Measurements from ENCODE around the gene RNF223. TPM values are rescaled to one million over a fixed set of nuclear protein-coding genes. Genes with fewer than 3 reads are reported as not detected.

Gene RNF223
- total RNA-seq, 1 experiment from 2014 or later: not detected

DNA sequence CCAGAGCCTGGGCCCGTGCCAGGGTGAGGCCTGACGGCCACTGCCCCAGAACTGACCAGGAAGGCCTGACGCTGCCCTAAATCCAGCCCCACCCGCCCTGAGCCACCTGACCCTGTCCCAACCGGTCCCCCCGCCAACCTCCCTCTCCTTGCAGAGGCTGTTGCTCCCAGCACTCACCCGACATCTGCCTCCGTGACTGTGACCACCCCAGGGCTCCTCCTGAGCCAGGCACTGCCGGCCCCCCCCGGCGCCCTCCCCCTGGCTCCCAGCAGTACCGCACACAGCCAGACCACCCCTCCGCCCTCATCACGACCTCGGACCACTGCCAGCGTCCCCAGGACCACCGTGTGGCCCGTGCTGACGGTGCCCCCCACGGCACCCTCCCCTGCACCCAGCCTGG, 27.9 kb downstream of the RNF223 start:
- H3K4me3 ChIP-seq (ENCODE audit: insufficient read depth, low read depth, low read length): no peak overlapping the region
- DNase-seq: no peak
- peaks cover 9% of the 10 kb centered on the region for H3K36me3 ChIP-seq (replicated peaks; ENCODE audit: control insufficient read depth, insufficient read depth, low read length)
- H3K27me3 ChIP-seq (ENCODE audit: control insufficient read depth, insufficient read depth, low read length): no peaks in the 10 kb centered on the region

GRCh38 chr1:1045129-1045528, 29.0 kb downstream of the RNF223 start:
- Histone ChIP-seq H3K36me3 (replicated peaks; ENCODE audit: control insufficient read depth, insufficient read depth, low read length) (peaks cover 9% of the 10 kb centered on the region), H3K4me3 (ENCODE audit: insufficient read depth, low read depth, low read length) (no peak overlapping the region), H3K27me3 (ENCODE audit: control insufficient read depth, insufficient read depth, low read length) (peaks cover 5% of the 10 kb centered on the region)
- DNase-seq: no peak

GRCh38 chr1:1044455-1045078, 29.5 kb downstream of the RNF223 start:
- Histone ChIP-seq H3K4me3 (ENCODE audit: insufficient read depth, low read depth, low read length) (no peak overlapping the region), H3K27me3 (ENCODE audit: control insufficient read depth, insufficient read depth, low read length) (peaks cover 10% of the 10 kb centered on the region), H3K36me3 (replicated peaks; ENCODE audit: control insufficient read depth, insufficient read depth, low read length) (peaks cover 9% of the 10 kb centered on the region)
- no peak for DNase-seq

GRCh38 chr1:1043921-1044320, 30.2 kb downstream of the RNF223 start:
- DNase-seq: no peak
- Histone ChIP-seq H3K4me3 (ENCODE audit: insufficient read depth, low read depth, low read length) (no peak overlapping the region), H3K36me3 (replicated peaks; ENCODE audit: control insufficient read depth, insufficient read depth, low read length) (peaks cover 9% of the 10 kb centered on the region), H3K27me3 (ENCODE audit: control insufficient read depth, insufficient read depth, low read length) (peaks cover 15% of the 10 kb centered on the region)

GRCh38 chr1:1043411-1043810, 30.7 kb downstream of the RNF223 start:
- DNase-seq: no peak
- H3K36me3 ChIP-seq (replicated peaks; ENCODE audit: control insufficient read depth, insufficient read depth, low read length): peaks cover 9% of the 10 kb centered on the region
- H3K4me3 ChIP-seq (ENCODE audit: insufficient read depth, low read depth, low read length): no peak overlapping the region
- H3K27me3 ChIP-seq (ENCODE audit: control insufficient read depth, insufficient read depth, low read length): peaks cover 20% of the 10 kb centered on the region

- H3K27me3 ChIP-seq (ENCODE audit: control insufficient read depth, insufficient read depth, low read length): peaks cover 26% of the 10 kb centered on the region
- DNase-seq: no peak
- no peak overlapping the region for H3K4me3 ChIP-seq (ENCODE audit: insufficient read depth, low read depth, low read length)
- peaks cover 9% of the 10 kb centered on the region for H3K36me3 ChIP-seq (replicated peaks; ENCODE audit: control insufficient read depth, insufficient read depth, low read length)
These were observed 31.3 kb downstream of the RNF223 start for GRCh38 chr1:1042835-1043234.

GRCh38 chr1:1041873-1042272, 32.2 kb downstream of the RNF223 start:
- peaks cover 27% of the 10 kb centered on the region for H3K27me3 ChIP-seq (ENCODE audit: control insufficient read depth, insufficient read depth, low read length)
- DNase-seq: no peak
- H3K4me3 ChIP-seq (ENCODE audit: insufficient read depth, low read depth, low read length): no peak overlapping the region
- peaks cover 9% of the 10 kb centered on the region for H3K36me3 ChIP-seq (replicated peaks; ENCODE audit: control insufficient read depth, insufficient read depth, low read length)

DNA sequence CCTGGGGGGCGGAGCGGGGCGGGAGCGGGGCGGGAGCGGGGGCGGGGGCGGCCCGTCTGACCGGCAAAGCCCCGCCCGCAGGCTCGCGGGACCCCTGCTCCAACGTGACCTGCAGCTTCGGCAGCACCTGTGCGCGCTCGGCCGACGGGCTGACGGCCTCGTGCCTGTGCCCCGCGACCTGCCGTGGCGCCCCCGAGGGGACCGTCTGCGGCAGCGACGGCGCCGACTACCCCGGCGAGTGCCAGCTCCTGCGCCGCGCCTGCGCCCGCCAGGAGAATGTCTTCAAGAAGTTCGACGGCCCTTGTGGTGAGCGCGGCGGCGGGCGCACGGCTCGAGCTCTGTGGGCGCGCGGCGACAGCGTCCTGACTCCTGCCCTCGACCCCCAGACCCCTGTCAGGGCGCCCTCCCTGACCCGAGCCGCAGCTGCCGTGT, 33.0 kb downstream of the RNF223 start:
- DNase-seq: peak; percentile 98
- H3K36me3 ChIP-seq (replicated peaks; ENCODE audit: control insufficient read depth, insufficient read depth, low read length): peaks cover 8% of the 10 kb centered on the region
- H3K27me3 ChIP-seq (ENCODE audit: control insufficient read depth, insufficient read depth, low read length): peaks cover 28% of the 10 kb centered on the region
- peak overlapping the region; percentile 34 for H3K4me3 ChIP-seq (ENCODE audit: insufficient read depth, low read depth, low read length)

- Histone ChIP-seq H3K36me3 (replicated peaks; ENCODE audit: control insufficient read depth, insufficient read depth, low read length) (peaks cover 4% of the 10 kb centered on the region), H3K27me3 (ENCODE audit: control insufficient read depth, insufficient read depth, low read length) (peaks cover 28% of the 10 kb centered on the region), H3K4me3 (ENCODE audit: insufficient read depth, low read depth, low read length) (peak overlapping the region; percentile 37)
- DNase-seq: peak; percentile 100
These were observed 33.8 kb downstream of the RNF223 start for GRCh38 chr1:1040004-1040991.

DNA sequence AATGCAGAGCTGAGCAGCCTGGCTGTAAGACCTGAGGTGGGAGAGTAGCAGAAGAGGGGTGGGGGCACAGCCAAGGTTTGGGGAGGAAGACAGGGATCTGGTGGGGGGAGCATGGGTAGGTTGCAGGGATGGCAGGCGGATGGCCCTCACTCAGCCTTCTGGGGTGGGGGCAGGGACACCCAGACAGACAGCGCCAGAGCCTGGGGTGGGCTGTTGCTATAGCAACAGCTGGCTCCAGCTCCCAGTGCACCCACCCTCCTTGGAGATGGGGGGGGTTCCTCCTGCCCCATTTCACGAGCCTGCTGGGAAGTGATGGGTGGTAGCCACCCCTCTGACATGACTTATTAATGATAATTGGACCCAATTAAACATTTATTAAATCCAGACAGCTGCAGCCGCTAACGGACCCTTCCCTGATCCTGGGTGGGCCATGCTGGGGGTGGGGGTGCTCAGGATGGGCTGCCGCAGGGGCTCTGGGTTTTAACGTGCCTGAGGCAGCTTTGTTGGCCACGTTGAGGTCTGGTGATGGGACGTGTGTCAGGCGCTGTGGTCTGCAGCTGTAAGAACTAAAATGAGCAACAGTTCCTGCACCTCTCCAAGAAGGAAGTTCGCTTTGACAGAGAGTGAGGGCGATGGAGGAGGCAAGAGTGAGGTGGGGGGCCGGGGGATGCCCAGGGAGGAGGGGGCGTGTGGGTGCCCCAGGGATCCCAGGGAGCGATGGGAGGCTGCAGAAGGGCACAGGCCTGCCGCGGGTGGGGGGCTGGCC, 34.8 kb downstream of the RNF223 start:
- Histone ChIP-seq H3K4me3 (ENCODE audit: insufficient read depth, low read depth, low read length) (no peak overlapping the region), H3K36me3 (replicated peaks; ENCODE audit: control insufficient read depth, insufficient read depth, low read length) (no peaks in the 10 kb centered on the region; the same call in none of the 2 replicates), H3K27me3 (ENCODE audit: control insufficient read depth, insufficient read depth, low read length) (peaks cover 32% of the 10 kb centered on the region)
- no peak for DNase-seq

GRCh38 chr1:1038694-1039093, 35.4 kb downstream of the RNF223 start:
- H3K36me3 ChIP-seq (replicated peaks; ENCODE audit: control insufficient read depth, insufficient read depth, low read length): no peaks in the 10 kb centered on the region; the same call in none of the 2 replicates
- peaks cover 37% of the 10 kb centered on the region for H3K27me3 ChIP-seq (ENCODE audit: control insufficient read depth, insufficient read depth, low read length)
- H3K4me3 ChIP-seq (ENCODE audit: insufficient read depth, low read depth, low read length): no peak overlapping the region
- DNase-seq: no peak

DNA sequence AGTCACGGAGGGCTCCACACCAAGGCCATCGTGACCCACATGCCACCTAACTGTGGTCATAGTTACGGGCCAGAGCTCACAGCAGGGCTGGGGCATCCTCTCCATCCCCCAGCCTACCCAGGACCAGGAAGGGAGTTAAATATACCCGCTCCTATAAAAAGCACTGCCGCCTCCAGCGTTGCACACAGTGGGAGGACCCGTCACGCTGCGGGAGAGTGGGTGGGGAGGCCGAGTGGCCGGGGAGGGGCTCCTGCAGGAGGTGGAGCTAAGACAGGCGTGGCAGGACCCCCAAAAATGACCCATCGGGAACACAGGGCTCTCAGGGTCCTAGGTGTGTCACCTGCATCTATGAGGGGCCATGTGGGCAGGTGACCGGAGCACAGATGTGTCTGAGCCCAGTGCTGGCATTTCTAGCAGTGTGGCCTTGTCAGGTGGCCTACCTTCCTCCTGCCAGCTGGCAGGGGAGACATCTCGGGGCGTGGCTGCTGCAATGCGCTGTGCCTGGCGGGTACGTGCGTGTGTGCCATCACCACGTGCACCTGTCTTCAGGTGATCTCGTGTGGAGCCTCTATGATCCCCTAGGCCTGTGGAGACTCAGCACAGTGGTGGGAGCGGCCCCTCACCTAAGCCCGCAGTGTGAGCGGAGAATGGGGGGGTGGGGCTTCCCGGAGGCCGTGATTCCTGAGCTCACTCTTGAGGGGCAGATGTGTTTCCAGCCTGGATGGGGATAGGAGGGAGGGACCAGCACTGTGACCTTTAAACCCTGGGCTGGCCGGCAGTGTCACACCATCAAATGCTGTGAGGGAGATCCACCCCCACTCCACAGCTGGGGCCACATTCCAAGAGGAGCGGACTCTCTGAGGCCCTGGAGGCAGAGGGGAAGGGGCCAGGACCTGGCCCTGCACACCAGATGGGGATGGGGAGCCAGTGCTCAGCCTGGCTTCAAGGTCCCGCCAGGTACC, 36.5 kb downstream of the RNF223 start:
- Histone ChIP-seq H3K36me3 (replicated peaks; ENCODE audit: control insufficient read depth, insufficient read depth, low read length) (no peaks in the 10 kb centered on the region; the same call in 1 of the 2 replicates), H3K27me3 (ENCODE audit: control insufficient read depth, insufficient read depth, low read length) (peaks cover 38% of the 10 kb centered on the region), H3K4me3 (ENCODE audit: insufficient read depth, low read depth, low read length) (no peak overlapping the region)
- DNase-seq: no peak

- no peaks in the 10 kb centered on the region; the same call in 1 of the 2 replicates for H3K36me3 ChIP-seq (replicated peaks; ENCODE audit: control insufficient read depth, insufficient read depth, low read length)
- no peak overlapping the region for H3K4me3 ChIP-seq (ENCODE audit: insufficient read depth, low read depth, low read length)
- H3K27me3 ChIP-seq (ENCODE audit: control insufficient read depth, insufficient read depth, low read length): peaks cover 35% of the 10 kb centered on the region
- DNase-seq: no peak
These were observed 38.7 kb downstream of the RNF223 start for GRCh38 chr1:1035291-1035943.
